SHP77 treated with DMSO at 0.1 percent for 48 hours (cell line): Measurements from ENCODE around the gene FOXK1.

ENCODE experiments used
- DNase-seq: peaks from one replicate; lab custom pipeline; 2025; lab: John Stamatoyannopoulos, UW

Gene FOXK1

GRCh38 chr7:4819560-4820404 lies 137.7 kb downstream of the FOXK1 start:
- DNase-seq, result no peak

GRCh38 chr7:4820405-4820966 lies 138.4 kb downstream of the FOXK1 start:
- DNase-seq, result no peak
